Transverse colon (tissue), 4 donors: ENCODE data around the gene TRAPPC10. TPM values are rescaled to one million over a fixed set of nuclear protein-coding genes. Genes with fewer than 3 reads are reported as not detected.

Experiments
- DNase-seq: peaks from one replicate; pipeline ENCODE4 v3.0.0-alpha.2; 2019
- H3K27ac ChIP-seq, 4 donors: fragments of 200-600 bp; sonication (generic); 2 replicates each; pipeline ENCODE4 v1.5.1; 2016 to 2018; ENCODE audit warnings: inconsistent platforms in 4 of 4
- H3K27me3 ChIP-seq: fragments of 200-600 bp; sonication (generic); 2 replicates; pipeline ENCODE4 v1.5.1; 2017; ENCODE audit warnings: inconsistent platforms
- H3K36me3 ChIP-seq, 4 donors: fragments of 200-600 bp; sonication (generic); 2 replicates each; pipeline ENCODE4 v1.5.1; 2017 to 2019; ENCODE audit warnings: inconsistent platforms in 4 of 4
- H3K4me1 ChIP-seq, 4 donors: fragments of 200-600 bp; sonication (generic); 2 replicates each; pipeline ENCODE4 v1.5.1; 2017 to 2020; ENCODE audit warnings: inconsistent platforms in 4 of 4
- H3K4me3 ChIP-seq, 4 donors: fragments of 200-600 bp; sonication (generic); 1 replicate in 1 of 4; 2 replicates in 3 of 4; pipeline versions ENCODE4 v1.5.1 to v1.6.1; 2017 to 2019; ENCODE audit warnings: inconsistent platforms in 4 of 4
- H3K9me3 ChIP-seq, 2 donors: fragments of 200-600 bp; sonication (generic); 2 replicates each; pipeline ENCODE4 v1.5.1; 2017 to 2019; ENCODE audit warnings: inconsistent platforms in 2 of 2
- CTCF ChIP-seq, 5 experiments: fragments of 200-600 bp in 3 of 5; fragments of 450-650 bp in 2 of 5; sonication (generic) in 3 of 5; IDR thresholded peaks; 1 replicate in 2 of 5; 2 replicates in 3 of 5; pipeline ENCODE4 v1.5.1; 2016 to 2017; ENCODE audit warnings: antibody characterized with exemption in 5 of 5, inconsistent platforms in 3 of 5, mild to moderate bottlenecking in 2 of 5, moderate library complexity in 1 of 5
- EP300 ChIP-seq: sonication (generic); formaldehyde crosslinking; IDR thresholded peaks from one replicate; pipeline ENCODE4 v1.6.1; 2017; ENCODE audit warnings: antibody characterized with exemption, low read depth
- POLR2A ChIP-seq: fragments of 450-650 bp; IDR thresholded peaks from one replicate; pipeline ENCODE4 v1.6.1; 2016; ENCODE audit warnings: antibody characterized with exemption, mild to moderate bottlenecking, moderate library complexity
- POLR2AphosphoS5 ChIP-seq, 3 donors: sonication (generic); formaldehyde crosslinking; IDR thresholded peaks; one replicate each; pipeline ENCODE4 v1.6.1; 2016; ENCODE audit warnings: antibody characterized with exemption in 3 of 3
- WGBS, 2 donors: methylation state at CpG; one replicate each; pipeline ENCODE4 v1.1.5; 2018; ENCODE audit warnings: low coverage in 1 of 2; 5-methylcytosine and 5-hydroxymethylcytosine counted together
- in situ Hi-C, 4 donors: fragments of 200-750 bp; cut with MboI; loops; one replicate each; pipeline versions ENCODE4 v1.15.0 to v1.15.1; 2017; ENCODE audit warnings: low sequenced_read_pairs in 3 of 4, low pct_ligation_motif_present in 1 of 4, low pct_unique_long_range_greater_than_20kb in 1 of 4
- intact Hi-C: fragments of 100-400 bp; cut with DNase I; formaldehyde crosslinking; loops from one replicate; pipeline ENCODE4 v1.15.1; 2023; ENCODE audit warnings: low total_unique reads
- total RNA-seq, 4 donors: library from RNA; depleted of rRNA; stranded (reverse); fragments of >200 nt; gene quantifications; one replicate each; pipeline ENCODE4 v1.1.0, GENCODE V29; 2016

The TRAPPC10 gene
- total RNA-seq, 4 donors from 2014 or later: 71.0 to 81.5 (median 79.8) TPM

GRCh38 chr21:43967981-43968380, 44.1 kb upstream of the TRAPPC10 start:
- TF ChIP-seq POLR2AphosphoS5 (IDR thresholded peaks at IDR 0.05) (no peak), POLR2A (no peak)
- intact Hi-C loops (loop anchor here (10.0 kb wide), 1 partner anchor 1403 kb away; no protein-coding TSS in a partner anchor), in situ Hi-C loops (no loop called here)
- 94 to 100% methylated on average over 5 of the region's 15 CpGs for WGBS, 2 donors
- no peak overlapping the region for H3K4me3 ChIP-seq
- peaks cover 0 to 30% (median 14%) of the 10 kb centered on the region in 4 donors for H3K36me3 ChIP-seq
- H3K9me3 ChIP-seq: no peaks in the 10 kb centered on the region
- DNase-seq: no peak
- H3K4me1 ChIP-seq: no peaks in the 10 kb centered on the region
- no peaks in the 10 kb centered on the region for H3K27me3 ChIP-seq
- H3K27ac ChIP-seq: no peak overlapping the region

DNA sequence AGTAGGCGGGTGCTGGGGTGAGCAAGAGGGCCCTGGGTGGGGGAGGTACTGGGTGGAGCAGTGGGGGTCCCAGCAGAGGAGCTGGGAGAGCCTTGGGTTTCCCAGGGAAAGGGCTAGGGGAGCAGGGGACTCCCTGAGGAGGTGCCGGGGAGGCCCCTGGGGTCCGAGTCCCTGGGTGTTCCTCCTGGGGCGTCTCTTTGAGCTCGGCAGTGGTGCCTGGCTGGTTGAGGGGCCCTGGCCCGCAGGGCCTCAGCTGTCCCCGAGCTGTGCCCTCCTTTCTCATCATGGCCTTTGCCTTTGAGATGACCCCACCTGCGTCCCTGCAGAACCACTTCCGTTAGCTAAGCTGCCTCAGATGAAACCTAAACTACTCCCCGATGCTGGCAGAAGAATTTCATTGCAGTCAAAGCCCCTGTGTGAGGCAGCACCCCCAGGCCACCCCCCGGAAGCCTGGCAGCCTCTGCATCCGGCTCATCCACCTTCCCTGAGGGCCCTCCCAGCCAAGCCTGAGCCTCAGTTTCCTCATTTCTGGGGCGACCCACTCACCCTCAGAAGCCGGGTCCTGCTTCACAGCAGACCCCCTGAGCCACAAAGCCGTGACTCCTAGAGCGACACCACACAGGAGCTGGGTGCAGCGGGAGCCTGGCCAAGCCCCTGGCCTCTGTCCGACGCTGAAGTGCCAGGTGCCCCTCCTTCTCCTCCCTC, 43.5 kb upstream of the TRAPPC10 start:
- Histone ChIP-seq H3K27me3 (no peaks in the 10 kb centered on the region), H3K36me3 (peaks cover 0 to 30% (median 14%) of the 10 kb centered on the region in 4 donors), H3K4me3 (no peak overlapping the region), H3K9me3 (no peaks in the 10 kb centered on the region), H3K4me1 (no peaks in the 10 kb centered on the region), H3K27ac (no peak overlapping the region)
- in situ Hi-C loops: no loop called here
- no peak for TF ChIP-seq POLR2AphosphoS5 (IDR thresholded peaks at IDR 0.05)
- no peak for TF ChIP-seq EP300
- TF ChIP-seq POLR2A: no peak
- no peak for TF ChIP-seq CTCF (IDR thresholded peaks at IDR 0.05)
- WGBS, 2 donors: 90 to 93% methylated on average over 8 to 19 of the region's 19 CpGs
- intact Hi-C loops: loop anchor here (10.0 kb wide), 1 partner anchor 1404 kb away; no protein-coding TSS in a partner anchor
- no peak for DNase-seq

- TF ChIP-seq POLR2A (no peak), EP300 (no peak), CTCF (IDR thresholded peaks at IDR 0.05) (no peak), POLR2AphosphoS5 (IDR thresholded peaks at IDR 0.05) (no peak)
- Histone ChIP-seq H3K36me3 (peaks cover 0 to 30% (median 14%) of the 10 kb centered on the region in 4 donors), H3K27ac (no peak overlapping the region), H3K4me1 (no peaks in the 10 kb centered on the region), H3K9me3 (no peaks in the 10 kb centered on the region), H3K27me3 (no peaks in the 10 kb centered on the region), H3K4me3 (no peak overlapping the region)
- WGBS, 2 donors: 89% methylated on average over 15 of the region's 17 CpGs; no CpG with 5 or more reads in 1 of the 2 donors
- in situ Hi-C loops: no loop called here
- intact Hi-C loops: loop anchor here (10.0 kb wide), 1 partner anchor 1404 kb away; no protein-coding TSS in a partner anchor
- no peak for DNase-seq
Observed at GRCh38 chr21:43969115-43969444, 43.0 kb upstream of the TRAPPC10 start.

DNA sequence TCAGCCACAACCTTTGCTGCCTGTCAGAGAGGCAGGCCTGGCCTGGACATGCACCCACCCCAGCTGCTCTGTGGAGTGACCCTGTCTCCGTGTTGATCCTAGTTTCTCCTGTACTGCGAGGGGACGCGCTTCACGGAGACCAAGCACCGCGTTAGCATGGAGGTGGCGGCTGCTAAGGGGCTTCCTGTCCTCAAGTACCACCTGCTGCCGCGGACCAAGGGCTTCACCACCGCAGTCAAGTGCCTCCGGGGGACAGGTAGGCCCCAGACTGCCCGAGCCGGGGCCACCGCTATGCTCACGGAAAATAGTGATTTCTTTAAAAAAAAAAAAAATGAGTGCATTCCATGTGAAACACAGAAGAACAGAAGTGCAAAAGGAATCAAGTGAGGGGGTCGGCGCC, 41.6 kb upstream of the TRAPPC10 start:
- no peak for DNase-seq
- H3K9me3 ChIP-seq: no peaks in the 10 kb centered on the region
- peaks cover 0 to 30% (median 14%) of the 10 kb centered on the region in 4 donors for H3K36me3 ChIP-seq
- TF ChIP-seq EP300 (no peak), CTCF (IDR thresholded peaks at IDR 0.05) (no peak), POLR2AphosphoS5 (IDR thresholded peaks at IDR 0.05) (no peak), POLR2A (no peak)
- no peak overlapping the region for H3K4me3 ChIP-seq
- H3K27ac ChIP-seq: no peak overlapping the region
- intact Hi-C loops: no loop called here
- H3K4me1 ChIP-seq: no peaks in the 10 kb centered on the region
- no peaks in the 10 kb centered on the region for H3K27me3 ChIP-seq
- in situ Hi-C loops: no loop called here
- 93 to 98% methylated on average over 8 to 18 of the region's 18 CpGs for WGBS, 2 donors
